HL-60/S4 treated with retinoic acid at 250 ng/mL for 4 days and 3 days (cell line): ENCODE results near the gene CGN.
"Not testable (repeated sequence)": the region's sequence is repeated elsewhere in the genome, so short reads cannot be mapped to it uniquely, and the experiment has no call there.

Source experiments
- in situ Hi-C: fragments of 300-500 bp; cut with MboI; formaldehyde crosslinking; loops from 2 replicates; pipeline ENCODE4 v1.7.0; 2022; ENCODE audit warnings: low sequenced_read_pairs

CGN gene

DNA sequence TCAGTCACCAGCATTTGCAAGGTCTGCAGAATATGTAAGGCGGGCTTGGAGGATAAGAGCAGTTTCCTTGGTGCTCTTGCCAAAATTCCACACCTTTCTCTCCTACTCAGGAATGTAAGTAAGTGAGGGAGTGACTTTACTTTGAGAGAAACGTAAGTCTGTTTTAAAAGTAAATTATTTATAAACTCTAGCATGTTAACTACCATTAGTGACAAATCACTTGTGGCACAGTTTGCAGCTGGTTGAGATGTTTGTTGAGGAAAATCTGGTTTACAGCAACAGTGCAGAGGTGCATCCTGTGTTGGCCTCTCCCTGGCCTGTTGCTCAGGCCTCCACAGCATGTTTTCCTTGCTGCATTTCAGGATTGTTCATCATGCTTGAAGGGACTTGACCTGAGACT is 8.5 kb downstream of the CGN start:
- in situ Hi-C loops, result no loop called here

DNA sequence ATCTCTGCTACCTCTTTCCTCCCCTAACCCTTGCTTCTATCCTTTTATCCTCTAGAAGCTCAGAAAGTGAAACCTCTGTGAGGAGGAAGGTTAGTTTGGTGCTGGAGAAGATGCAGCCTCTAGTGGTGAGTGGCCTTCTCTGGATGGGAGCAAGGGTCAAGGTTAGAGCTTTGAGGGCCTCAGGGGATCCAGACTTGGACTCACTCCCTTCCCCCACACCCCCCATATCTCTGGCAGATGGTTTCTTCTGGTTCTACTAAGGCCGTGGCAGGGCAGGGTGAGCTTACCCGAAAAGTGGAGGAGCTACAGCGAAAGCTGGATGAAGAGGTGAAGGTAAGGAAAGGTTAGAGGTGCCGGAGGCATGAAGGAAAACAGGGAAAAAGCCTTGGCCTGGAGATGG is 9.2 kb downstream of the CGN start:
- in situ Hi-C loops, result no loop called here

DNA sequence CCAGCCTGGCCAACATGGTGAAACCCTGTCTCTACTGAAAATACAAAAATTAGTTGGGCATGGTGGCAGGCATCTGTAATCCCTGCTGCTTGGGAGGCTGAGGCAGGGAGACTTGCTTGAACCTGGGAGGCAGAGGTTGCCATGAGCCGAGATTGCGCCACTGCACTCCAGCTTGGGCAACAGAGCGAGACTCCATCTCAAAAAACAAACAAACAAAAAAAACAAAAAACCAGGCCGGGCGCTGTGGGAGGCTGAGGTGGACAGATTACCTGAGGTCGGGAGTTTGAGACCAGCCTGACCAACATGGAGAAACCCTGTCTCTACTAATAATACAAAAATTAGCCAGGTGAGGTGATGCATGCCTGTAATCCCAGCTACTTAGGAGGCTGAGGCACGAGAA is 11.2 kb downstream of the CGN start:
- in situ Hi-C loops, result not testable (repeated sequence)

DNA sequence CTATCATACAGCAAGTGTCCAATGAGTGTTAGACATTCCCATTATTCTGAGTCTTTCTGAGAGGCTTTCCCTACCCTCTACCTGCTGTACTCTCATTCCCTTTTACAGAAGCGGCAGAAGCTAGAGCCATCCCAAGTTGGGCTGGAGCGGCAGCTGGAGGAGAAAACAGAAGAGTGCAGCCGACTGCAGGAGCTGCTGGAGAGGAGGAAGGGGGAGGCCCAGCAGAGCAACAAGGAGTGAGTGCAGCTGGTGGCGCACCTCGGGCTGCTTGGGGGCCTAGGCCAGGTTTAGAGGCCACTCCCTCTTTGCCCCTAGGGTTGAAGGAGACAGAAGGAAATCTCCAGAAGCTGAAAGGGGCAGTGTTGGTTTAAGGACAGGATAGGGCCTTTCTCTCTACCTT is 12.1 kb downstream of the CGN start:
- in situ Hi-C loops, result no loop called here

DNA sequence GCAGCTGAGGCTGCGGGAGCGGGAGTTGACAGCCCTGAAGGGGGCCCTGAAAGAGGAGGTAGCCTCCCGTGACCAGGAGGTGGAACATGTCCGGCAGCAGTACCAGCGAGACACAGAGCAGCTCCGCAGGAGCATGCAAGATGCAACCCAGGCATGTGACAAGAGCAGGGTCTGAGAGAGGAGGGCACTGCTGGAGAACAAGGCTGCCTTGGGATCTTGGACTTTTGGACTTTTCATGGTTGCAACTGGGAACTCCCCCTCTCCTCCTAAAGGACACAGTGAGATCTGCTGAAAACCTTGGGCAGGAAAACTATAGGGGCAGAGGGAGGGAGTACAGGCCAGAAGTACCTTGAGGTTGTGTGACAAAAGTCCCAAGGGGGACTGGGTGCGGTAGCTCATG is 13.5 kb downstream of the CGN start:
- in situ Hi-C loops, result no loop called here

DNA sequence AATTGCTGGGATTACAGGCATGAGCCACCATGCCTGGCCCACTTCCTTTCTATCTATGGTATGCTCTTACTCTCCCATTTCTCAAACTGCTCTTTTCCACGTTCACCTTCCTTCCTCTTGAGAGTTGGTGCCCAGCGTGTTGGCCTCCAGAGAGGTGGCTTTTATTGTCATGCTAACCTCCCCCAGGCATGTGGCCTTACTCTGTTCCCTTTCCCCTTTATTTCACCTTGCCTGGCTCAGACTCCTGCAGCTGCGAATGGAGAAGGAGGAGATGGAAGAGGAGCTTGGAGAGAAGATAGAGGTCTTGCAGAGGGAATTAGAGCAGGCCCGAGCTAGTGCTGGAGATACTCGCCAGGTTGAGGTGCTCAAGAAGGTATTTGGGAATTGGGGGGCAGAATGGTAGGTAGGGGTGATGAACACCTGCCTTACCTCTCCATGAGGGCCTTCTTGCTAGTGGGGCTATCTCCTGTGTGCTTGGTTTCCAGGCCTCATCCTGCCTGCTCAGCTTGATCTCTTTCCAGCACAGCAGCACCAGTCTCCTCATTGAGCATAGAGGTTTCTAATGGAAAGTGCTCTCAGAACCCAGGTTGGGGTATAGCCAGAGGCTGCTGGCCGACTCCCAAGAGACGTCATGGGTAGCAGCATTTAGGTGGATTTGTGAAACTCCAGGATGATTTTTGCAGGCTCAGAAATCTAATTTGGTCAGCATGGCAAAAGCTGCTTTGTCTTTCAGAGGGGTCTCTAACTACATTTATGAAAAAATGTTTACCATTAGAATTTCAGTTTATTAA is 15.7 kb downstream of the CGN start:
- in situ Hi-C loops, result no loop called here

DNA sequence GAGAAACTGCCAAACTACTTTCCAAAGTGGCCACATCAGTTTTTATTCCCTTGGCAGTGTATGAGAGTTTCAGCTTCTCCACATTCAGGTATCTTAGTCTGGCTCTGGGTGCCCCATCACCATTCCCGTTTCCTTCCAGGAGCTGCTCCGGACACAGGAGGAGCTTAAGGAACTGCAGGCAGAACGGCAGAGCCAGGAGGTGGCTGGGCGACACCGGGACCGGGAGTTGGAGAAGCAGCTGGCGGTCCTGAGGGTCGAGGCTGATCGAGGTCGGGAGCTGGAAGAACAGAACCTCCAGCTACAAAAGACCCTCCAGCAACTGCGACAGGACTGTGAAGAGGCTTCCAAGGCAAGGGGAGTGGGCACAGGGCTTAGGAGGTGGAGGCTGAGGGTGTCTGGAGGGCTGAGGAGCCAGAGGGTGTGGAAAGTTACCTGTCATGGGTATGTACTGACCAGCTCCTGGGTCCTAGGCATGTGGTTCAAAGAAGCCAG is 18.1 kb downstream of the CGN start:
- in situ Hi-C loops, result no loop called here

DNA sequence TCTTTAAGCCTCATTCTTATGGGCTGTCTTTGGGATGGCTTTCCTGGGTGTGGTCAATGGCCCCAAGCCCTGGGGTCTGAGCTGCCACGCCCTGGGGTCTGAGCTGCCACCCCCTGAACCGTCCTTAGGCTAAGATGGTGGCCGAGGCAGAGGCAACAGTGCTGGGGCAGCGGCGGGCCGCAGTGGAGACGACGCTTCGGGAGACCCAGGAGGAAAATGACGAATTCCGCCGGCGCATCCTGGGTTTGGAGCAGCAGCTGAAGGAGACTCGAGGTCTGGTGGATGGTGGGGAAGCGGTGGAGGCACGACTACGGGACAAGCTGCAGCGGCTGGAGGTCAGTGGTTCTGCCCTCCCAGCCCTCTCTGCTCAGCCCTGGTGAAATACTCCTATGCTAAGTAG is 18.6 kb downstream of the CGN start:
- in situ Hi-C loops, result no loop called here

DNA sequence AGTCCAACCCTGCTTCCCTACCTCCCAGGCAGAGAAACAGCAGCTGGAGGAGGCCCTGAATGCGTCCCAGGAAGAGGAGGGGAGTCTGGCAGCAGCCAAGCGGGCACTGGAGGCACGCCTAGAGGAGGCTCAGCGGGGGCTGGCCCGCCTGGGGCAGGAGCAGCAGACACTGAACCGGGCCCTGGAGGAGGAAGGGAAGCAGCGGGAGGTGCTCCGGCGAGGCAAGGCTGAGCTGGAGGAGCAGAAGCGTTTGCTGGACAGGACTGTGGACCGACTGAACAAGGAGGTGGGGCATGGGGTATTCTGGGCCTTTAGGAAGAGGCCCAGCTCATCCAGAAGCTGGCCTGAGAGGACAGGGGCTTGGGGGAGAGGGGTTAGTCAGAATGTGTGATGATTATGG is 19.3 kb downstream of the CGN start:
- in situ Hi-C loops, result no loop called here

DNA sequence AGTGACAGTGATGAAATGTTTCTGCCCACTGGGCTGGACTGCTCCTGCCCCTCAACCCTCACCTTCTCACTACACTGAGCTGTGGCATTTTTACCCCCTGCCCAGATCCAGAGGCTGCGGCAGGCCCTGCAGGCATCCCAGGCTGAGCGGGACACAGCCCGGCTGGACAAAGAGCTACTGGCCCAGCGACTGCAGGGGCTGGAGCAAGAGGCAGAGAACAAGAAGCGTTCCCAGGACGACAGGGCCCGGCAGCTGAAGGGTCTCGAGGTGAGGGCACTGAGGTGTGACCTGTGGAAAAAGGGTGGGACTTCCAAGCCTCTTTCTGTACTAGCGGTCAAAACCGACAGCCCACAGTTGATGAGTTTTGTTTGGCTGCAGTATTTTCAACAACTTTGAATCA is 22.7 kb downstream of the CGN start:
- in situ Hi-C loops, result no loop called here

DNA sequence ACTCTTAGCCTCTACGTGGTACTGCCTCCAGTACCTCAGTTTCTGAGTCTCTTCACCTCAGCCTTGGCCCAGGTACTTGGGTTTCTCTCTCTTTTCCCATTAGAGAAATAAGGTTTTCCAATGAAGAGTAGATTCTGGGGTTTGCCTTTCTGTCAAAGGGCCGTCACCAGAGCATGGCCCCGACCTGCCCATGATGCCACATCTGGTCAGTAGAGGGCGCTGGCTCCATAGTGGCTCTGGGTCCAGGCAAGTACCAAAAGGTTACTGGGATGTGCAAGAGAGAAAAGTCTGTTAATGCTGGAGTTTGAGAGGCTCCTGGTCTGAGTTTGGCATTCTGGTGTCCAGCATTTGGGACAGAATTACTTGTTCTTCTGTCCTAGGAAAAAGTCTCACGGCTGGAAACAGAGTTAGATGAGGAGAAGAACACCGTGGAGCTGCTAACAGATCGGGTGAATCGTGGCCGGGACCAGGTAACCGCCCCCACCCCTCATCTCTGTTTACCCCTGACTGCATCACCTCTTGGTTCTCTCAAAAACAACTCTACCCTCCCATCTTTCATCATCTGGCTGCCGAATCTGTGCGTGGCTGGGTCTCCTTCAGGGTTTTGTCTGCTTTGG is 23.6 kb downstream of the CGN start:
- in situ Hi-C loops, result no loop called here

DNA sequence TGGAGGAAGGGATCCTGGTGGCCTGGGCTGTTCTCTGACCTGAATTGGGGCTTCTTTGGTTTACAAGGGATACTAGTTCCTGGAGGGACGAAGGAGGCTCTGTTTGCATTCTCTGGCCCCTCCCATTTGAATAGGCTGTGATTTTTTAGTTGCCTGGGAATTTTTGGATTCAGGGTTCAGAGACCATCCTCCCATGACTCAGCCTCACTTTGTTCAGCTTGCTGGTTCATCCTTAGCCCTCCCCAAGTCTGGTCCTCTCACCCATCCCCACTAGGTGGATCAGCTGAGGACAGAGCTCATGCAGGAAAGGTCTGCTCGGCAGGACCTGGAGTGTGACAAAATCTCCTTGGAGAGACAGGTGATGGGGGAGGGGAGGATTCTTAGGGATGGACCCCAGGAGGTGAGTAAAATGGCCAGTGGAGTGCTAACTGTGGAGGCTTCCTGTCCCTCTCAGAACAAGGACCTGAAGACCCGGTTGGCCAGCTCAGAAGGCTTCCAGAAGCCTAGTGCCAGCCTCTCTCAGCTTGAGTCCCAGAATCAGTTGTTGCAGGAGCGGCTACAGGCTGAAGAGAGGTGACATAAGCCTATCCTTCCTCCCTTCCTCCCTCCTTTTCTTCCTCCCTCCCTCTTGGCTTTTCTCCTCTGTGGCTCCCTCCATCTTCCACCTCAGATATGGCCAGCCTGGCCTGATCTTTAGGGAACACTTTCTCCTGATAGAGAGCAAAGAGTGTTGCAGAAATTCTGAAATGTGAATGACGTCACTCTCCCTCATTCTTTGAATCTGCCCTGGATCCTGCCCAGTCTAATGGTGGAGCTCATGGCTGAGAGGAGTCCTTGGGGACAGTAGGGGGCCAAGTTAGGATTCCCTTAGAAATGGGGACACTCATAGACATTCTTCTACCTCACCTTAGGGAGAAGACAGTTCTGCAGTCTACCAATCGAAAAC is 24.4 kb downstream of the CGN start:
- in situ Hi-C loops, result no loop called here

DNA sequence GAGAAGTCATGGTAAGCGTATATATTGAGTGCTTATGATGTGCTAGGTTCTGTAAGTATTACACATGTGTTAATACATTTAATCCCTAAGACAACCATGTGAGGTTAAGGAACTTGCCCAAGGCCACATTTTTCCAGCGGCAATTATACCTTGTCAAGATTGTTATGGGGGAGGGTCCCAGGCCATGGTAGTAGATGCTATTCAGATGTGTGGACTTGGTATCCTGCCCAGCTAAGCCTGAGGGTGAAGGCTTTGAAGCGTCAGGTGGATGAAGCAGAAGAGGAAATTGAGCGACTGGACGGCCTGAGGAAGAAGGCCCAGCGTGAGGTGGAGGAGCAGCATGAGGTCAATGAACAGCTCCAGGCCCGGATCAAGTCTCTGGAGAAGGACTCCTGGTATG is 25.3 kb downstream of the CGN start:
- in situ Hi-C loops, result no loop called here

DNA sequence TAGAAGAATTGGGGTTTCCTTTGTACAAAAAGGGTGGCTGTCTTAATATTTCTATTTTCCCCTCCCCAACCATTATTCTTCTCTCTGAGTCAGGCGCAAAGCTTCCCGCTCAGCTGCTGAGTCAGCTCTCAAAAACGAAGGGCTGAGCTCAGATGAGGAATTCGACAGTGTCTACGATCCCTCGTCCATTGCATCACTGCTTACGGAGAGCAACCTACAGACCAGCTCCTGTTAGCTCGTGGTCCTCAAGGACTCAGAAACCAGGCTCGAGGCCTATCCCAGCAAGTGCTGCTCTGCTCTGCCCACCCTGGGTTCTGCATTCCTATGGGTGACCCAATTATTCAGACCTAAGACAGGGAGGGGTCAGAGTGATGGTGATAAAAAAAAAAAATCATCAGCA is 25.9 kb downstream of the CGN start:
- in situ Hi-C loops, result no loop called here

DNA sequence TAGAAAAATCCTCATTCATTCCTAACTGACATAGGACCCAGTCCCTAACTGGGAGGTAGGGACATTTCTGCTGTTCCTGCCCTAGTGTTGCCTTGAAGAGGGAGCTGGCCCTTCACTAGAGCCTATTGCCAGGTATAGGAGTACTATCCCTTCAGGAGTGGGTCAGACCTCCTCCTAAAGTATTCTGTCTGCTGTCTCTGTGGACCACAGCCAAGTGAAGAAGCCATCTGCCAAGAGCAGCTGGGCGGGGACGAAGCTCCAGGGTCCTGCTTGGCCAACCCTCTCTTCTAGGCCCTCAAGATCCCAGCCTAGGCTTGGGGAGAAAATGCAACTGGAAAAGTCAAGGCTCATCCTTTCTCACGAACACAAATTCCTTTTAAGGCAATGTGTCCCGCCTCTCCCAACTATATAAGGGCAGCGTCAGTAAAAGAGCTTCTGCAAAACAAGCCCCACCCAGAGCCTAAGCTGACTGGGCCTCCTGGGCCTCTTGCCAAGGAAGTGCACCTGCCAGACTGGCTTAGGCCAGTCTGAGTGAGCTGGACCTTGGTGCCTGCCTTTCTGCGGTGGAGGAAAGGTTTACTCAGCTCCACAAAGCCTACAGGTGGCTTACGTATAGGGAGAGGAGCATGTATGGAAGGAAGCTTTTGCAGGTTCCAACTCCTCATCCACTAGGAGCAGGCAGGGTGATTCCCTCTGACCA is 28.3 kb downstream of the CGN start:
- in situ Hi-C loops, result no loop called here

DNA sequence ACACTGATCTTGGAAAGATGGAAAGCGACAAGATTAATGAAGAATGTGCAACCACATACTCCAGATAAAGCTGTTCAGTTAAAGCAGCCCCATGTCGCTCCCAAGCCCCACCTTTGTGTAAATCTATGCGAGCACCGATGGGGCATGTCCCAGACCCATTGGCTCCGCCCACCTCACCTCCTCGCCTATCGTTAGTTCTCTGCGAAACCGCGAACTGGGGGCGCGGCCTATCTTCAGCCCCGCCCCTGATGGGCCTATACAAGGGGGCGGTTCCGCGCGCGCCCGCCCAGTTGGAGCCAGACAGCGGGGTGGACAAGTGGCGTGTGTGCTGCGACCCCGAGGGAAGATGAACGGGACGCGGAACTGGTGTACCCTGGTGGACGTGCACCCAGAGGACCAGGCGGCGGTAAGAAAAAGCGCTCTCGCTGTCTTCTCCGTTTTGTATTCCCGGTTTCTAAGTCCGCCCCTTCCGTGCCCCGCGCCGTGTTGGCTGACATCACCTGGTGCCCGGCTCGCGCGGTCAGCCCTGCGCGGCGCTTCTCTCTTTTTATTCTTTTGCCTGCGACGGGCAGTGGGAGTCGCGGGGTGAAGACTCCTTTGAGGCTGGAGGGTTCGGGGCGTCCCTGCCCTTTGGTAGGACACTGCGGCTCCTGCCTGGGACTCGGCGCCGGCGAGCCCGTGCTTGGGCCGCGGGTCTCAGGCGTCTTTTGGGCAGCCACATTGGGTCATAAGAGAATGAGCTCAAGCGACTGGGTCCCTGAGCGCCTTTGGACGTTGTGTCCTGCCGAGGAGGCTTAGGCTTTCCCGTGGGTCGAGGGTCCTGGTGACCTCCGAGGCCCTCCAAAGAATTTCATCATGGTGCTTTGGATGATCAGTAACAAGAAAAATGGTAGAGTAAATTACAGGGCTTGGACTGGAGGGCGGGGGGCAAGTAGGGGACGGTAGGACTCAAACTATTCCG is 29.1 kb downstream of the CGN start, which contains the start of gene TUFT1:
TUFT1 (plus strand) TSS at position 289 of the 961 bp plus-strand sequence; CDS start at position 347, 58 bp downstream.
- in situ Hi-C loops, result no loop called here

DNA sequence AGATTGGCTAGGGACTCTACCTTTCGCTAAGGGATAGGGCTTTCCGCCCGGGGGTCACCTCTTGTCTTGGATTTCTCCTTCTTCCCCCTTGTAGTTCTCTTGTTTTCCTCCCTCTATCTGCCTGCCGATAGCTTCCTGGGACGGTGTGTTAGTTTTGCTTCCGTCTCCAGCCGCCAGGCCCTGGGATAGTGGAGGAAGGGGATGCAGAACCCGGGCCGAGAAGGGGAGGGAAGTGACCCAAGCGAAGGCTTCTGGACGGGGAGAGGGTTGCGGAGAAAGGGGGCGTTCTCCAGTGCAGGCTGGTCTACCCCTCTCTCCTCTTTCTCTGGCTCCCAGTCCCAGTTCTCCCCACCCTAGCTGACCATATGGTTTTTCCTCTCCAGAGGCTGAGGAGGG is 29.8 kb downstream of the CGN start:
- in situ Hi-C loops, result no loop called here

DNA sequence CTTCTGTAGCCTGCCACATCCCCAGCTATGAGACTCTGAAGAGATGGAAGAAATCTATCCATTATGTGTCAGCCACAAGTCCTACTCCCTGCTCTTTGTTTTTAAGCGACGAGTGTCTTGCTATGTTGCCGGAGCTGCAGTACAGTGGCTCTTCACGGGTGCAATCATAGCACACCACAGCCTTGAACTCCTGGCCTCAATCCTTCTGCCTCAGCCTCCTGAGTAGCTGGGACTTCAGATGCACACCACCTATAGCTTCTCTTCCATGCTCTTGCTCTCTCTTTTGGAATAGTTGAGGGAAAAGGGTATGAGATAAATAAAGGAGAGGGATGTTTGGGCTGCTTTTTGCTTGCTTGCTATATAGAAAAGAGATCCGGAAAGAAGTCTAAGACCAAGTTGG is 30.6 kb downstream of the CGN start:
- in situ Hi-C loops, result no loop called here

DNA sequence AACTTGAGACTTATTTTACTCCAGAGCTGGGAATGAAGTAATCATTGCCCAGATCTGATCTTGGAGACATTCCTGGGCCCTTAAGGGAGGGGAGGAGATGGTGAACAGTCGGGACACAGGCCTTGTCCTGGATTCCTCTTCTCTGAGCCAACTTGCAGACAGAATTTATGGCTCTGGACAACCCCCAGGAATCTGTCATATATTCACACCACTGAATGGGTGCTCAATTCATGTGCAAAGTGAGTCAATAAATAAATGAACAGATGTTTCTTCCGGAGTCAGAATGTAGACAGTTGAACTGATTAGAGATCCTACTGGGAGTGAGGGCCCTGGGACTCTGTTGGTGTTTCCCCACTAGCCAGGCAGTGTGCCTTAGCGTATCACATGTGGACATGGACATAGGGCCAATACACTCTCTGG is 31.5 kb downstream of the CGN start:
- in situ Hi-C loops, result no loop called here

DNA sequence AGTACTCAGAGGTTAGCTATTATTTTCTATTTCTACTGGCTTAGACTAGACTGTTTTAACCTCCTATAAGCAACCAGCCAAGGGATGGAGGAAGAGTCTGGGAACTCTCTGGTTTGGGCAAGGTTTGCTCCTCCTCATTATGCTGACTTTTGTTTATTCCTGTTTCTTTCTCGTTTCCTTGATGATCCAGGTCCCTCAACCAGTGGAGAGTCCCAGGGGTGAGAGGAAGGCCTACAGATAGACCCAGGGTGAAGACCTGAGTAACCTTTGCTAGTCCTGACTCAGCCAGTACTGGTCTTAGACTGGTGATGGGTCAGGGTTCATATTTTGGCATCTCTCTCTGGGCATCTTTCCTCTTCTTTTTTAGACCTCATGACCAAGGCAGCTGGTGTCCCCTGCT is 34.4 kb downstream of the CGN start:
- in situ Hi-C loops, result no loop called here
